AG08396 (cell line): ENCODE measurements around the gene JSRP1.
A peak's percentile ranks its signal among the peaks of the same experiment; 100 is the strongest.

Source experiments
- DNase-seq: peaks from one replicate; pipeline ENCODE4 v3.0.0; 2012; ENCODE audit warnings: low spot score, mixed read lengths

The JSRP1 gene

DNA sequence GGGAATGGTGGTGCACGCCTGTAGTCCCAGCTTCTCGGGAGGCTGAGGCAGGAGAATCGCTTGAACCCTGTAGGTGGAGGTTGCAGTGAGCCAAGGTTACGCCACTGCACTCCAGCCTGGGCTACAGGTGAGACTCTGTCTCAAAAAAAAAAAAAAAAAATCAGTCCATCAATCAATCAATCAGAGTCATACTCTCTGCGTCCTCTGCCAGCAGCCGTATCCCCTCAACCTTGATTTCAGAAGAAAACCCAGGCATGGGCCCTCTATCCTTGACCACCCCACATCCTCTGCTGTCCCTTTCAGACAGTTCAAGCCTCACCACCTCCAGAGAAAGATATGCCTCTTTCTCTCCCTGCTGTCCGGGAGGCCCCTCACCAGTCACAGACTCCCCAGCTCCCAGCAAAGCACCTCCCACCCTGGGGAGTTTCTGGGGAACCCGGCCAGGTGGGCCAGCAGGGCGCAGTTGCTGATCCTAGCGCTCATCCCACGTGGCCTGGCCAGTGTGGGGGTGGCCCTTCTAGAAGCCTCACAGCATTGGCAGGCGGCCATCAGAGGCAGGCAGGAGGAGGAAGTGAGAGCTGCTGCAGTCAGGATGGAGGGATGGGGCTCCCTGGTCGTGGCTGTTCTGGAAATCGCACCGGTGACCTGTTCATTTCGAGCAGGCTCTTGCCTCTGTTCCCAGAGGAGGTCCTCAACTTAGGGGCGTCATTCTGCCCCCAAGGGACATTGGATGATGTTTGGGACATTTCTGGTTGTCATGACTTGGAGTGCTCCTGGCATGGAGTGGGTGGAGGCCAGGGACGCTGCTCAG is 10.2 kb upstream of the JSRP1 start:
- peak; percentile 77 for DNase-seq

DNA sequence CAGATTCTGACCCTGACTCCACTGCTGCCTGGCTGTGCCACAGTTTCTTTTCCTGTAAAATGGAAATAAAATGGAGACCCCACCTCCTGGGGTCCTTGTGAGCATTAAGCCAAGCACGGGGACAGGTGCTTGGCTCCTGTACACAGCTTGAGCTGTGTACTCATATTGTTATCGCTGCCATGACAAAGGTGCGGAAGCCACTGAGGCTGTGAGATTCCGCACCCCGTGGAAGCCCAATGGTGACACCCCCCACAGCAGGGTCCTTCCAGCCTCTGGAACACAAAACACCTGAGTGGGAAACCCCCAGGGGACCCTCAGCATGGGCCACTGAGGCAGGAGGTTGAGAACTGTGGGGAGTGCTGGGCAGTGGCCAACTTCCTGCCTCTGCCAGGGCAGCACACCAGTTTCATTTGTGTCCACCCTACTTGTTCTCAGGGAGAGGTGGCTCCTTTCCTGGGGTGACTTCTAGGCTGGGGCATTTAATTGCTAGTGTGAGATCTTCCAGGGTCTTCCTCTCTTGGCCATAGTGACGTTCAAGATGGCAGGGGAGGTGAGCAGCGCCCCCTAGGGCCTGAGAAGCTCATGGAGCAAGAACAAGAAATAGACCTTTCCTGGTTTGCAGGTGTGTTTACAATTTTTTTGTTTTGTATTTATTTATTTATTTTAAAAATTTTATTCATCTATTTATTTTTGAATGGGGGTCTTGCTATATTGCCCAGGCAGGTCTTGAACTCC is 5.4 kb upstream of the JSRP1 start:
- no peak for DNase-seq

GRCh38 chr19:2260341-2260805 is 4.2 kb upstream of the JSRP1 start:
- DNase-seq: no peak

DNA sequence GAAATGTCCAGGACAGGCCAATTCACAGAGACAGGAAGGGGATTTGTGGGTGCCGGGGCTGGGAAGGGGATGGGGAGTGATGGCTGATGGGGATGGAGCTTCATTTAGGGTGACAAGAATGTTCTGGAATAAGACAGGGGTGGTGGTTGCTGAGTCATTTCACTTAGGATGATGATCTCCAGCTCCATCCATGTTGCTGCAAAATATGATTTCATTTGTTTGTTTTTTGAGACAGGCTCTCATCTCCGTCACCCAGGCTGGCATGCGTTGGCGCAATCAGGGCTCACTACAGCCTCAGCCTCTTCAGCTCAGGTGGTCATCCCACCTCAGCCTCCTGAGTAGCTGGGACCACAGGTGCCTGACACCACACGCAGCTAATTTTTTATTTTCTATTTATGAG is 3.1 kb upstream of the JSRP1 start:
- DNase-seq: no peak

DNA sequence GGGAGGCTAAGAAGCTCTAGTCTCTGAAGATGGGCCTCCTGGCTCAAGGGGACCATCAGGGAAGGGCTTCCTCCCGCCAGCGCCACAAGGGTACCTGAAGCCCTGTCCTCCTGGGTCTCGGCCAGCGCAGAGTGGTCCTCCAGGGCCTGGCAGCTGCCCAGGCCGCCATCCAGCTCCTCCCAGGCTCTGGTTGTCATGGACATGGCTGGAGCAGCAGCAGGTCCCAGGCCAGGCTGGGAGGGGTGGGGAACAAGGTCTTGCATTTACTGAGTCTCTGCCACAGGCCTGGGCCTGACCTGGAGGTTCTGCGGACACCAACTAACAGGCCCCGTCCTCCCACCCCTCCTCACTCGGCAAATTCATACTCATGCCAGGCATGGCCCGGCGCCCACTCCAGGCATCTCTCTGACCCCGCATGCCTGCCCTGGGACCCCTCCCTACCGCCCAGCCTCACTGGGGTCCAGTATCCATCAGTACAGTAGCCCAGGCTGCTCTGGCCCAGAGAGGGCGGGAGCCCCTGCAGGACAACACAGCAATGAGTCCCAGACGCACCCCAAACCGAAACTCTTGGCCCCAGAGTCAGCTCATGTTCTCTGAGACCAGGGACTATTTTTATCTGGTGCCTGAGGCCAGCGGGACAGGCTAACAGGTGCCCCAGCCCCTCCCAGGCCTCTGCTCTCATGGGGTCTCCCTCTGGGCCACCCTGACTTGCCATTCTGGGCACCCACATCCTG is 938 bp downstream of the JSRP1 start:
- DNase-seq: no peak

GRCh38 chr19:2254064-2254872 is 1.9 kb downstream of the JSRP1 start:
- DNase-seq: no peak

GRCh38 chr19:2253106-2254063 is 2.8 kb downstream of the JSRP1 start:
- no peak for DNase-seq

DNA sequence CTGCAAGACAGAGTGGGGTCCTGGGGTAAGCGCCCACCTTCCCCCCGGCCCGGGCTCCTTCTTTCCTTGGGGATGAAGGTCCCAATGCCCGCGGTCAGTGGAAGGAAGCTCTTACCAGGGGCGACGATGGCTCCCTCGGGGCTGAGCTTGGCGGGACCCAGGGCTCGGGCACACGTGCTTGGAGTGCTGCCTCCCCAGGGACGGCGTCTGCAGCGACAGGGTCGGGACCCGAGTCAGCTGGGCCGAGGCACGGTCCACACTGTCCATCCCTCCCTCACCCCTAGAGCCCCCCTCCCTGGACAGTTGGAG is 3.5 kb downstream of the JSRP1 start:
- peak; percentile 31 for DNase-seq

GRCh38 chr19:2252055-2252796 is 4.0 kb downstream of the JSRP1 start:
- DNase-seq: peak; percentile 34

GRCh38 chr19:2251106-2252054 is 4.8 kb downstream of the JSRP1 start:
- no peak for DNase-seq

DNA sequence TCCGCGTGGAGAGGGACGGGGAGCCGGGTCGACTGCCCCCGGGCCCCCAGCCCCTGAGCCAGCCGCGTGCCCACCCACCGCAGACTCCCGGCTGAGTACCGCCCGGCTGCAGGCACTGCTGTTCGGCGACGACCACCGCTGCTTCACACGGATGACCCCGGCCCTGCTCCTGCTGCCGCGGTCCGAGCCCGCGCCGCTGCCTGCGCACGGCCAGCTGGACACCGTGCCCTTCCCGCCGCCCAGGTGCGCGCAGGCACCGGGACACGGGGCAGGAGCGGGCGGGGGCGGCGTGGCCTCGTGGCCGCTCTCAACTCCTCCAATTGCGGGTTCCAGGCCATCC is 5.5 kb downstream of the JSRP1 start:
- no peak for DNase-seq

DNA sequence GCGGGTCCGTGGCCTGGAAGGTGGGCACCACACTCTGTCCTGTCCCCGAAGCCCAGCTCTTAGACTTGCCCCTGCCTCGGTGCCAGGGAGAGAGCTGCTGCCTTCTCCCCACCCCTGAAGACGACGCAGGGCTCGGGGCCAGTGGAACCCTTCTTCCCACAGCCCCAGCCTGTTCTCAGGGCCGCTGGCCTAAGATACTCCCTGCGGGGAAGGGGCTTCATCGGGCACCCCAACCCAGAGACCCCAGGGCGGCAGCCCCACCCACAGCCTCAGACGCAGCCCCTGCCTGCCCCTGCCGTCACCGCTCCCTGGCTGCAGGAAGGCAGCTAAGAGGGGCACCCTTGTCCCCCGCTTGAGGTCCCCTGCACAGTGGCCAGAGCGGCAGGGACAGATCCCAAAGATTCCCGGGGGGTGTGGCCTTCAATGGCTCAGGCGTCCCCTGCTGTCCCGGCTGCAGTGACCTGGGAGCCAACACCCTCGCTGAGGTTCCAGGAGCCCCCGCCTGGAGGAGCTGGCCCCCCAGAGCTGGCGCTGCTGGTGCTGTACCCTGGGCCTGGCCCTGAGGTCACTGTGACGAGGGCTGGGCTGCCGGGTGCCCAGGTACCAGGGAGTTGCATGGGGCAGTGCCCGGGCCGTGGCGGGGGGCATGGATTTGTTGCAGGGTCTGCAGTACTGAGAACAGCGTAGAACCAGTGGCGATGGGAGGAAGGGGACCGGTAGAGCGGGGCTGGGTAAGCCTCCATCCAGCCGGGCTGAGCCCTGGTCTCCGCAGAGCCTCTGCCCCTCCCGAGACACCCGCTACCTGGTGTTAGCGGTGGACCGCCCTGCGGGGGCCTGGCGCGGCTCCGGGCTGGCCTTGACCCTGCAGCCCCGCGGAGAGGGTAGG is 6.1 kb downstream of the JSRP1 start:
- DNase-seq: no peak

- DNase-seq: no peak
Observed at GRCh38 chr19:2249010-2249866, 7.0 kb downstream of the JSRP1 start, which contains the start of gene AMH. TSS of gene AMH (plus strand) at chr19:2249323. CDS start at chr19:2249333, 10 bp downstream.

- no peak for DNase-seq
Observed at GRCh38 chr19:2248136-2249009, 7.8 kb downstream of the JSRP1 start.

DNA sequence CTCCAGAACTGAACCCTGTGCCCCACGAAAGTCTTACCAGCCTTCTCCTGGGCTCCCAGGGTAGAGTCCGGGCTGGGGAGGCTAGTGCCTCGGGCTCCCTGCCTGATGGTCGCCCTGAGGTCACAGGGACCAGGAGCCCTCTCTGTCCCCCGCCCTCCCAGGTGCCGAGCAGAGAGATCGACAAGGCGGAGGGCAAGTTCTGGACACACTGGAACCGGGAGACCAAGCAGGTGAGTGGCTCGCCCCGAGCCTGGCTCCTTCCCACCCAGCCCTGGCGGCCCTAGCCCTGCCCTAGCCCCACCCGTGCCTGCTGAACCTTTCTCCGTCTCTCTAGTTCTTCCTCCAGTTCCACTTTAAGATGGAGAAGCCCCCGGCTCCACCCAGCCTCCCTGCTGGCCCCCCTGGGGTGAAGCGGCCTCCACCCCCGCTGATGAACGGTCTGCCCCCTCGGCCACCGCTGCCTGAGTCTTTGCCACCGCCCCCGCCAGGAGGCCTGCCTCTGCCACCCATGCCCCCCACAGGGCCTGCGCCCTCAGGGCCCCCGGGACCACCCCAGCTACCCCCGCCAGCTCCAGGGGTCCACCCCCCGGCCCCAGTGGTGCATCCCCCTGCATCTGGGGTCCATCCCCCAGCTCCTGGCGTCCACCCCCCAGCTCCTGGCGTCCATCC is 8.7 kb downstream of the JSRP1 start:
- no peak for DNase-seq
